ENCODE results near the gene DIRAS1. TPM values are rescaled to one million over a fixed set of nuclear protein-coding genes. Genes with fewer than 3 reads are reported as not detected.

Gene DIRAS1, protein sequence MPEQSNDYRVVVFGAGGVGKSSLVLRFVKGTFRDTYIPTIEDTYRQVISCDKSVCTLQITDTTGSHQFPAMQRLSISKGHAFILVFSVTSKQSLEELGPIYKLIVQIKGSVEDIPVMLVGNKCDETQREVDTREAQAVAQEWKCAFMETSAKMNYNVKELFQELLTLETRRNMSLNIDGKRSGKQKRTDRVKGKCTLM
- total RNA-seq = 3.1 and 5.3 TPM in 2 replicates

DNA sequence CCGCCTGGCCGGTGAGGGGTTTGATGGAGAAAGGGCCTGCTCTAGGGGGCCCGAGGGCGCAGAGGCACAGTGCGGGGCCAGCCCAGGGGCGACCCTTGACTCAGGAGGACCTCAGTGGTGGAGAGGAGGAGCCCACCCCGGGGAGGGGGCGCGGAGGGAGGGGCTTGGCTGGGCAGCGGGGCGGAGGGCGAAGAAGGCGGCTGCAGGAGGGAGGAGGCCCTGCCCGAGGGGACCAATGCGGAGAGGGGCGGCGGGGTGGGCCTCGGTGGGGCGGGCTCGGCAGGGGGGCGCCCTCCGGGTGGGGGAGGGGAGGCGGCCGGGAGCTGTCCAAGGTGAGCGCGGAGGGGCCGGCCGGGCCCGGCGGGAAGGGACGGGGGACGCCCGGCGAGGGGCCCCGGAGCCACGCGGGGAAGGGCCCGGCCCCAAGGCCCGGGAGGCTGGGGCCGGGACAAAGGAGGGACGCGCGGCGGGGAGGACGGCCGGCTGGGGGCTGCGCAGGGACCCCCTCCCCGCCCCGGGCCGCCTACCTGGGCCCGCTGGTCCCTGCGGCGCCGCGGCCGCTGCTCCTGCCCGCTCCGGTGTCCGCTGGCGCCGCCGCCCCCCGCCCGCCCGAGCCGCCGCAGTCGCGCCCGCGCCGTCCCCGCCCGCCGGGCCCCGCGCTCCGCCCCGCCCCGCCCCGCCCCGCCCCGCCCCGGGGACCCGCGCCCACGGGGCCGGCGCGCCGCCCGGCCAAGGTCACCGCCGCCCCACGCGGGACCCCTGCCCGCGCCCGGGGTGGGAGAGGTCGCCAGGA, at the start of gene DIRAS1:
TSS of gene DIRAS1 (minus strand) at position 596 of the 793 bp plus-strand sequence. CDS start 3,566 bp downstream, outside the sequence.
- no peak for DNase-seq (ENCODE audit: low read depth)
- Histone ChIP-seq H3K4me3 (ENCODE audit: low read depth, low read length) (peak within 1 kb of the TSS; percentile 31), H3K36me3 (ENCODE audit: control insufficient read depth, insufficient read depth, low read length) (no peaks in the 10 kb centered on the region), H3K27me3 (ENCODE audit: control insufficient read depth, insufficient read depth, low read length) (peaks cover 28% of the 10 kb centered on the region)
- TF ChIP-seq, protein P1, sequence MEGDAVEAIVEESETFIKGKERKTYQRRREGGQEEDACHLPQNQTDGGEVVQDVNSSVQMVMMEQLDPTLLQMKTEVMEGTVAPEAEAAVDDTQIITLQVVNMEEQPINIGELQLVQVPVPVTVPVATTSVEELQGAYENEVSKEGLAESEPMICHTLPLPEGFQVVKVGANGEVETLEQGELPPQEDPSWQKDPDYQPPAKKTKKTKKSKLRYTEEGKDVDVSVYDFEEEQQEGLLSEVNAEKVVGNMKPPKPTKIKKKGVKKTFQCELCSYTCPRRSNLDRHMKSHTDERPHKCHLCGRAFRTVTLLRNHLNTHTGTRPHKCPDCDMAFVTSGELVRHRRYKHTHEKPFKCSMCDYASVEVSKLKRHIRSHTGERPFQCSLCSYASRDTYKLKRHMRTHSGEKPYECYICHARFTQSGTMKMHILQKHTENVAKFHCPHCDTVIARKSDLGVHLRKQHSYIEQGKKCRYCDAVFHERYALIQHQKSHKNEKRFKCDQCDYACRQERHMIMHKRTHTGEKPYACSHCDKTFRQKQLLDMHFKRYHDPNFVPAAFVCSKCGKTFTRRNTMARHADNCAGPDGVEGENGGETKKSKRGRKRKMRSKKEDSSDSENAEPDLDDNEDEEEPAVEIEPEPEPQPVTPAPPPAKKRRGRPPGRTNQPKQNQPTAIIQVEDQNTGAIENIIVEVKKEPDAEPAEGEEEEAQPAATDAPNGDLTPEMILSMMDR (IDR thresholded peaks at IDR 0.05; ENCODE audit: insufficient read depth, low read length, poor library complexity, severe bottlenecking) = no peak

DNA sequence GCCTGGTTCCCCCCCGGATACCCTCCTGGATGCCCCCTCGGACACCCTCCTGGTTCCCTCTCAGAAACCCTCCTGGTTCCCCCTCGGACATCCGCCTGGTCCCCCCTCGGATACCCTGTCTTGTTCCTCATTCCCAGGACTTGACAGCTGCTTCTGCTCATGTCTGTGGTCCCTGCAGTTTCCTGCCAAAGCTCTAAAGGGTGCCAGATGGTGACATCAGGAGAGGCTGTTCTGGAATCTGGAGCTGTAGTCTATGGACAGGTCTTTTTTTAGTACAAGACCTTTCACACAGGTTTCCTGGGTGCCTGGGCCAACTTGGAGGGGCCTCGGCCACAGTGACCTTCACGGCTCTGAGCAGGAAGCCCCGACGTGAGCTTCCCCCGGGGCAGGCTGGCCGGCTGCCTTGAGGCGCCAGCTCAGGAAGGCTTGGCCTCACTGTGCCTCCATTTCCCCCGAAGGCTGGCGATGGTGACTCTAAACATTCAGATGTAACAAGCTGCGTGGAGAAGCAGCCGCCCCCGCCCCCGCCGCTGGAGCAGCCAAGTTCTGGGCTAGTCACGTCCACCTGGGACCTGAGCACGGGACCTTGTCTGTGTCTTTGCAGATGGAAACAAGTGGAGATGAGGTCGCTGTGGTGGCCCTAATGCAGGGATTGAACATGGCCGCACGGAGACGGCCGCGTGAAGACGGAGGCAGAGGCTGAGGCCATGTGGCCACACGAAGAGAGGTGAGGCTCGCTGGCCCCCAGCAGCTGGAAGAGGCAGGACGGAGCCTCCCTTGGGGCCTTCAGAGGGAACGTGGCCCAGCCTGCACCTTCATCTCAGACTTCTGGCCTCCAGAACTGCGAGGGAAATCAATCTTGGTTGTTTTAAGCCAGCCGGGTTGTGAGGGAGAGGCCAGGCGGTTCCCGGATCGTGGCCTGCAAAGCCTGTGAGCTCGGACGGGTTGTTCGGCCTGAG, 49.2 kb upstream of the DIRAS1 start:
- DNase-seq (ENCODE audit: low read depth) = no peak
- Histone ChIP-seq H3K36me3 (ENCODE audit: control insufficient read depth, insufficient read depth, low read length) (no peaks in the 10 kb centered on the region), H3K4me3 (ENCODE audit: low read depth, low read length) (no peak overlapping the region), H3K27me3 (ENCODE audit: control insufficient read depth, insufficient read depth, low read length) (no peaks in the 10 kb centered on the region)
- TF ChIP-seq, protein P1 (IDR thresholded peaks at IDR 0.05; ENCODE audit: insufficient read depth, low read length, poor library complexity, severe bottlenecking) = no peak

DNA sequence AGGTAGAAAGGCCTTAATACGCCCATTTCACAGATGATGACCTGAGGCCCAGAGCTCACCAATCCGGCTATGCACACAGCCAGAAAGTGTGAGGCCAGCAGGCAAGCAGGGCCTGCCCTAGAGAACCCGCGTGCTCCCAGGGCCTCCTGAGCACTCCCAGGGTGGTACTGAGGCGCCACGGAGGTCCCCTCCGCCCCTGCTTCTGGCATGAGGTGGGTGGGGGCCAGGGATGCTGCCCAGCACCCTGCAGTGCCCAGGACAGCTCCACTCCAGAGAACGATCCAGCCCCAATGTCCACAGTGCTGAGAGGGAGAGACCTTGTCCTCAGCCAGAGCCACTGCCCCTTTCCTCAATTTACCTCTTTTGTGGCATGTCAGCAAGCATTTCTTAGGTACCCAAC, 48.0 kb upstream of the DIRAS1 start:
- no peaks in the 10 kb centered on the region for H3K36me3 ChIP-seq (ENCODE audit: control insufficient read depth, insufficient read depth, low read length)
- TF ChIP-seq, protein P1 (IDR thresholded peaks at IDR 0.05; ENCODE audit: insufficient read depth, low read length, poor library complexity, severe bottlenecking) = no peak
- no peaks in the 10 kb centered on the region for H3K27me3 ChIP-seq (ENCODE audit: control insufficient read depth, insufficient read depth, low read length)
- DNase-seq (ENCODE audit: low read depth) = no peak
- no peak overlapping the region for H3K4me3 ChIP-seq (ENCODE audit: low read depth, low read length)

DNA sequence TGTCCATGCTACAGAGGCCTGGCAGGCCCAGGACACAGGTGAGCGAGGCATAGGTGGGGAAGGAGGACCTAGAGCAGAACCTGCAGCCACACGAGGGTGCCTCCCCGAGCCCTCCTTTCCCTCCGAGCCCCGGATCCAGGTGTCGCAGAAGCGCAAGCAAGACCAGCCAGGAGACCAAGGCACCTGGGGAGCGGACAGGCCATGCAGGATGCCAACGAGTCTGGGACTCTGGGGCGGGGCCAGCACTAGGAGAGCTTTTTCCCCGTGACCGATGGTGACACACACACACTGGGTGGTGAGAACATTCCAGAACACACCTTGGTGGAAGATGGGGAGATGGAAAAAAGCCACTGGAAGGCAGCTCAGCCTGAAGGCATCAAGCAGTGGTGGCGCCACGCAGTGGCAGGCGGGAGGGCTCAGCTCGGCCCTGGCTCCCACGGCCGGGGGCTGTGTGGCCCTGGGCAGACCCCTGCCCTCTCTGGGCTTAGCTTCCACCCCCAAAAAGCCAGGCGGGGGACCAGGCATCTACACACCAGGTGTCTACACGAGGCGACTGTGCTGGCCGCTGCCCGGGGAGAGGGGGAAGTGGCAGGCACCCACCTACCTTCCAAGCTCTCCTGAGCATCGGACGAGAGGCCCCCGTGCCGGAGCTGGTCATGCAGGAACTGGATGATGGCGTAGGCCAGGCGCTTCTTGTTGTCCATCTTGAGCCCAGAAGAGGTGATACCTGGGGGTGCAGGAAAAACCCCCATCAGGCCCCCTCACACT, 47.4 kb upstream of the DIRAS1 start:
- no peaks in the 10 kb centered on the region for H3K27me3 ChIP-seq (ENCODE audit: control insufficient read depth, insufficient read depth, low read length)
- H3K4me3 ChIP-seq (ENCODE audit: low read depth, low read length) = no peak overlapping the region
- TF ChIP-seq, protein P1 (IDR thresholded peaks at IDR 0.05; ENCODE audit: insufficient read depth, low read length, poor library complexity, severe bottlenecking) = no peak
- no peaks in the 10 kb centered on the region for H3K36me3 ChIP-seq (ENCODE audit: control insufficient read depth, insufficient read depth, low read length)
- no peak for DNase-seq (ENCODE audit: low read depth)

DNA sequence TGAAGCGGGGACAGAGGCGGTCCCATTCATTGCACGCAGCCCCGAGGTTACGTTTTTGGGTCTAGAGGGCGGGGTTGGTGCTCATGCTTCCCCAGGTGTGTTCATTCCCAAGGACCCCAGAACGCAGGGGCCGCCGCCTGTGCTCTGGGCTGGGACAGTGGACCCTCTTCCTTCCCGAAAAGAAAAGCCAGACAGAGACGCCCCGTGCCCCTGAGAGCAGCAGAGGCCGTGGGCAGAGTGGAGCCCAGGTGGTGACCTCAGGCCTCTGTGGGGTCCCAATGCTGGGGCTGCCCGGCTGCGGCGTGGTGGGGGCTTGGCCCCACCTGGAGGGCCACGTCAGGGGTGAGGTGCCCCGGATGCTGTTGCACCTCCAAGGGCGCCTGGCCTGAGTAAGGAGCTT, 46.5 kb upstream of the DIRAS1 start:
- TF ChIP-seq, protein P1 (IDR thresholded peaks at IDR 0.05; ENCODE audit: insufficient read depth, low read length, poor library complexity, severe bottlenecking) = no peak
- no peaks in the 10 kb centered on the region for H3K27me3 ChIP-seq (ENCODE audit: control insufficient read depth, insufficient read depth, low read length)
- H3K4me3 ChIP-seq (ENCODE audit: low read depth, low read length) = no peak overlapping the region
- DNase-seq (ENCODE audit: low read depth) = no peak
- peaks cover 1% of the 10 kb centered on the region for H3K36me3 ChIP-seq (ENCODE audit: control insufficient read depth, insufficient read depth, low read length)
